GM12878 (cell line): ENCODE results near the gene DNAJB5. TPM values are rescaled to one million over a fixed set of nuclear protein-coding genes. Genes with fewer than 3 reads are reported as not detected.

Experiments used
- ATAC-seq: fragments of 200-7000 bp; cut with Tn5 transposase; 3 replicates; pipeline ENCODE4 v1.9.1; 2020; ENCODE audit warnings: mild to moderate bottlenecking, moderate library complexity
- BruUV-seq: library from RNA; stranded (reverse); fragments of 400-500 nt; replicated peaks from 2 replicates; lab custom pipeline; 2021; lab: Mats Ljungman, UMichigan
- CTCF ChIA-PET: fragments of 300-600 bp; sonication (Branson Sonifier 250); formaldehyde crosslinking; extraction: SDS; loops from one replicate; lab custom pipeline; 2021; ENCODE audit warnings: inconsistent platforms; lab: Yijun Ruan, JAX
- POLR2A ChIA-PET: fragments of 350-600 bp; formaldehyde crosslinking; extraction: SDS; loops from one replicate; lab custom pipeline; 2021; ENCODE audit warnings: inconsistent platforms; lab: Charles Lee
- RAD21 ChIA-PET: fragments of 300-600 bp; sonication (Branson Sonifier 250); formaldehyde crosslinking; loops from one replicate; lab custom pipeline; 2023; ENCODE audit warnings: antibody characterized with exemption; ENCODE audit not compliant: unreplicated experiment; lab: Charles Lee
- SMC1A ChIA-PET: fragments of 300-600 bp; sonication (Branson Sonifier 250); formaldehyde crosslinking; loops from one replicate; lab custom pipeline; 2023; ENCODE audit not compliant: unreplicated experiment, uncharacterized antibody; lab: Charles Lee
- DNase-seq: peaks from one replicate; pipeline ENCODE4 v3.0.0-alpha.2; 2011; ENCODE audit warnings: low read depth, low spot score
- FAIRE-seq: peaks from 3 replicates; lab custom pipeline; 2011; peaks lifted over from hg19 to GRCh38; lab: Jason Lieb, UNC
- H2AFZ ChIP-seq: 2 replicates; pipeline ENCODE4 v1.6.0; 2011; ENCODE audit warnings: low read depth, low read length, control low read depth; ENCODE audit not compliant: control insufficient read depth
- H3K27ac ChIP-seq: 2 replicates; pipeline ENCODE4 v1.5.1; 2011; ENCODE audit warnings: control low read depth; ENCODE audit not compliant: control insufficient read depth, insufficient read depth
- H3K27me3 ChIP-seq, 2 experiments: replicated peaks in 1 of 2; 2 replicates each; pipeline versions ENCODE4 v1.6.0 to v1.6.1; 2011; ENCODE audit warnings: low read length in 1 of 2; ENCODE audit not compliant: control insufficient read depth in 2 of 2, insufficient read depth in 2 of 2
- H3K36me3 ChIP-seq, 2 experiments: 2 replicates each; pipeline ENCODE4 v1.5.1; 2011; ENCODE audit warnings: low read length in 1 of 2; ENCODE audit not compliant: control insufficient read depth in 2 of 2, insufficient read depth in 2 of 2
- H3K4me1 ChIP-seq: 2 replicates; pipeline ENCODE4 v1.6.1; 2011; ENCODE audit warnings: mild to moderate bottlenecking, low read length, moderate library complexity, mixed read lengths; ENCODE audit not compliant: control insufficient read depth, insufficient read depth
- H3K4me2 ChIP-seq: 2 replicates; pipeline ENCODE4 v1.6.0; 2011; ENCODE audit warnings: control low read depth; ENCODE audit not compliant: control insufficient read depth, insufficient read depth
- H3K4me3 ChIP-seq: fragments of 200-600 bp; sonication (generic); 2 replicates; pipeline ENCODE4 v1.5.1; 2016
- H3K79me2 ChIP-seq: 2 replicates; pipeline ENCODE4 v1.6.0; 2011; ENCODE audit warnings: low read length; ENCODE audit not compliant: control insufficient read depth, insufficient read depth
- H3K9ac ChIP-seq: 2 replicates; pipeline ENCODE4 v1.8.0; 2011; ENCODE audit warnings: low read length, control low read depth, mixed read lengths; ENCODE audit not compliant: control insufficient read depth, insufficient read depth
- H3K9me3 ChIP-seq: replicated peaks from 3 replicates; pipeline ENCODE4 v1.5.1; 2011; ENCODE audit warnings: mild to moderate bottlenecking, low read length; ENCODE audit not compliant: control insufficient read depth, insufficient read depth
- H4K20me1 ChIP-seq: 2 replicates; pipeline ENCODE4 v1.6.0; 2011; ENCODE audit not compliant: control insufficient read depth, insufficient read depth
- ASH2L ChIP-seq: fragments of 300-600, 200-600 bp; sonication (generic); IDR thresholded peaks from 2 replicates; pipeline ENCODE4 v1.6.1; 2017; ENCODE audit warnings: low read depth, mild to moderate bottlenecking, borderline replicate concordance
- FOS ChIP-seq: IDR thresholded peaks from 3 replicates; pipeline ENCODE4 v1.6.1; 2011; ENCODE audit warnings: borderline replicate concordance; ENCODE audit not compliant: insufficient read length; ENCODE audit errors: extremely low read depth
- GATAD2B ChIP-seq: fragments of 450-650 bp; conservative IDR thresholded peaks from 2 replicates; pipeline ENCODE4 v1.6.1; 2017; ENCODE audit warnings: low read depth, mild to moderate bottlenecking, moderate library complexity
- HDAC6 ChIP-seq: fragments of 200-600 bp; sonication (generic); IDR thresholded peaks from one replicate; pipeline ENCODE4 v1.8.0; 2017; ENCODE audit warnings: antibody characterized with exemption; ENCODE audit not compliant: unreplicated experiment
- IKZF2 ChIP-seq, 2 experiments: fragments of 450-650 bp; IDR thresholded peaks; 2 replicates each; pipeline ENCODE4 v1.6.1; 2017; ENCODE audit warnings: mild to moderate bottlenecking in 2 of 2, moderate library complexity in 2 of 2
- MEF2B ChIP-seq: fragments of 450-650 bp; IDR thresholded peaks from 2 replicates; pipeline ENCODE4 v1.6.1; 2018; ENCODE audit warnings: mild to moderate bottlenecking, moderate library complexity; ENCODE audit not compliant: partially characterized antibody, poor library complexity, severe bottlenecking
- MLLT1 ChIP-seq: fragments of 450-650 bp; IDR thresholded peaks from 2 replicates; pipeline ENCODE4 v1.6.1; 2016; ENCODE audit warnings: mild to moderate bottlenecking
- MTA2 ChIP-seq: fragments of 450-650 bp; IDR thresholded peaks from 2 replicates; pipeline ENCODE4 v1.6.1; 2016; ENCODE audit warnings: low read depth, mild to moderate bottlenecking, moderate library complexity
- MTA3 ChIP-seq: IDR thresholded peaks from 2 replicates; pipeline ENCODE4 v1.6.1; 2012; ENCODE audit warnings: low read length, inconsistent platforms, borderline replicate concordance
- SKIL ChIP-seq: fragments of 450-650 bp; IDR thresholded peaks from 2 replicates; pipeline ENCODE4 v1.6.1; 2017; ENCODE audit warnings: mild to moderate bottlenecking, low read depth, inconsistent platforms; ENCODE audit not compliant: poor library complexity, severe bottlenecking
- SRF ChIP-seq, 2 experiments: IDR thresholded peaks; 2 replicates each; pipeline ENCODE4 v1.6.1; 2011; ENCODE audit warnings: low read depth in 2 of 2, low read length in 2 of 2, mild to moderate bottlenecking in 1 of 2, moderate library complexity in 1 of 2
- SUZ12 ChIP-seq: fragments of 200-600 bp; sonication (generic); IDR thresholded peaks from one replicate; pipeline ENCODE4 v1.6.1; 2018; ENCODE audit warnings: antibody characterized with exemption, mild to moderate bottlenecking; ENCODE audit not compliant: unreplicated experiment
- TCF12 ChIP-seq: IDR thresholded peaks from 2 replicates; pipeline ENCODE4 v1.6.1; 2011; ENCODE audit warnings: low read depth, mild to moderate bottlenecking, low read length
- TCF3 ChIP-seq: IDR thresholded peaks from 2 replicates; pipeline ENCODE4 v1.6.1; 2012; ENCODE audit warnings: low read depth, mild to moderate bottlenecking, low read length, borderline replicate concordance; ENCODE audit not compliant: insufficient read depth
- YBX1 ChIP-seq: fragments of 450-650 bp; IDR thresholded peaks from 2 replicates; pipeline ENCODE4 v1.6.1; 2016; ENCODE audit warnings: antibody characterized with exemption
- ZNF217 ChIP-seq: fragments of 450-650 bp; IDR thresholded peaks from 2 replicates; pipeline ENCODE4 v1.6.1; 2017; ENCODE audit warnings: antibody characterized with exemption, mild to moderate bottlenecking
- ZNF687 ChIP-seq: fragments of 450-650 bp; IDR thresholded peaks from 2 replicates; pipeline ENCODE4 v1.6.1; 2017; ENCODE audit warnings: mild to moderate bottlenecking, moderate library complexity
- WGBS: methylation state at CpG from one replicate; pipeline ENCODE4 v1.1.6; 2016; ENCODE audit warnings: low lambda C conversion rate; ENCODE audit not compliant: insufficient replicate concordance, insufficient coverage; ENCODE audit errors: missing lambda C conversion rate; 5-methylcytosine and 5-hydroxymethylcytosine counted together
- in situ Hi-C: fragments of 300-500 bp; cut with MboI; formaldehyde crosslinking; loops from 9 replicates; pipeline ENCODE4 v1.14.3; 2018; ENCODE audit warnings: mixed read lengths
- intact Hi-C: fragments of 100-400 bp; cut with micrococcal nuclease; formaldehyde crosslinking; loops from one replicate; pipeline ENCODE4 v1.14.2; 2022; ENCODE audit not compliant: unreplicated experiment
- polyA plus RNA-seq, 11 experiments: library from polyadenylated mRNA; depleted of rRNA in 4 of 11; unstranded in 6 of 11; stranded (reverse) in 5 of 11; fragments of >200 nt; fragmentation: Nextera tagmentation in 4 of 11; fragmentation: Illumina TruSeq in 1 of 11; extraction: Ambion mirVana in 4 of 11; extraction: Trizol in 1 of 11; gene quantifications; 1 replicate in 1 of 11; 2 replicates in 10 of 11; pipeline versions ENCODE4 v1.2.1 to v1.2.3, GENCODE V29; 2011 to 2016; ENCODE audit warnings: inconsistent platforms in 2 of 11, missing spikeins in 2 of 11, low read depth in 1 of 11
- total RNA-seq, 4 experiments: library from RNA; depleted of rRNA in 3 of 4; stranded (reverse); fragments of >200 nt in 3 of 4; fragmentation: Illumina TruSeq in 1 of 4; extraction: Trizol in 1 of 4; gene quantifications; 2 replicates each; pipeline versions ENCODE4 v1.2.1 to v1.2.3, GENCODE V29; 2013 to 2021

Gene DNAJB5
- total and polyA plus RNA-seq, 10 of the 15 experiments (the other 5 are each of a cell fraction or from before 2014, with no cell fraction given) = 0.92 to 13.3 (median 6.8) TPM

GRCh38 chr9:35026671-35027070 lies 37.1 kb downstream of the DNAJB5 start:
- DNase-seq (no peak), FAIRE-seq (no peak), ATAC-seq (no peak)
- Histone ChIP-seq H3K4me2 (no peak overlapping the region), H2AFZ (no peak overlapping the region), H3K27ac (no peak overlapping the region), H3K4me1 (peaks cover 4% of the 10 kb centered on the region; the same call in 1 of the 2 replicates), H3K36me3 (no peaks in the 10 kb centered on the region), H4K20me1 (no peaks in the 10 kb centered on the region), H3K4me3 (no peak overlapping the region), H3K9me3 (no peaks in the 10 kb centered on the region; the same call in 2 of the 3 replicates), H3K9ac (no peak overlapping the region), H3K79me2 (no peaks in the 10 kb centered on the region), H3K27me3 (no peaks in the 10 kb centered on the region)
- intact Hi-C loops = no loop called here
- SMC1A ChIA-PET = interaction anchor here (1.3 kb wide), 1 partner anchor 24 kb away, joined by 7 read pairs; no protein-coding TSS in a partner anchor
- WGBS = 96% methylated on average over 3 of the region's 3 CpGs
- in situ Hi-C loops = no loop called here
- POLR2A ChIA-PET = no interaction called here
- BruUV-seq = no TSS peak
- CTCF ChIA-PET = interaction anchor here (0.9 to 7.2 kb wide), 4 partner anchors 24 to 159 kb away, joined by 3 to 39 read pairs (median 6); no protein-coding TSS in a partner anchor
- RAD21 ChIA-PET = no interaction called here
- no peak for TF ChIP-seq YBX1
- no peak for TF ChIP-seq ZNF687
- no peak for TF ChIP-seq MTA3
- no peak for TF ChIP-seq TCF12
- TF ChIP-seq MEF2B = no peak
- TF ChIP-seq ZNF217 = no peak
- no peak for TF ChIP-seq GATAD2B
- TF ChIP-seq MLLT1 = no peak
- TF ChIP-seq ASH2L = no peak
- TF ChIP-seq IKZF2 (IDR thresholded peaks at IDR 0.05) = no peak
- no peak for TF ChIP-seq SUZ12
- no peak for TF ChIP-seq HDAC6
- no peak for TF ChIP-seq SKIL
- TF ChIP-seq SRF (IDR thresholded peaks at IDR 0.05; ENCODE audit: low read depth in 2 of 2, low read length in 2 of 2) = no peak
- TF ChIP-seq MTA2 = no peak
- no peak for TF ChIP-seq TCF3
- TF ChIP-seq FOS = no peak
